ENCODE data around the gene LIN9.

DNA sequence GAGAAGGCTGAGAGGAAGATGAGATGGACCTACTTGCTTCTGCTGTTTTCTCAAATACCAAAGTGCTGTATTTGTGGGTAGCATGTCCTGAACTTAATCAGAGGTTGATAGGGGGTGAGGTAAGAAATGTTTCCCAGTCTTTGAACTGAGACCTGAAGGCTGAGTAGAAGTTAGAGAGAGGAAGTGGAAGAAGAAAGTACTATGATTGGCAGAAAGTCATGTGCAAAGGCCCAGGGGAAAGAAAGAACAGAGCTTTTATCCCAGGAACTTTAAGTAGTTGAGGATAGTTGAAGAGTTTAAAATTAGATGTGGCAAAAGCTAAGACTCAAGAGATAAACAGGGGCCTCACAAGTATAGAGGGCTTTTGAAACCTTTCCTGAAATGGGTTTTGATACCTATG is 15.5 kb upstream of the LIN9 start:
- TF ChIP-seq, protein P1, sequence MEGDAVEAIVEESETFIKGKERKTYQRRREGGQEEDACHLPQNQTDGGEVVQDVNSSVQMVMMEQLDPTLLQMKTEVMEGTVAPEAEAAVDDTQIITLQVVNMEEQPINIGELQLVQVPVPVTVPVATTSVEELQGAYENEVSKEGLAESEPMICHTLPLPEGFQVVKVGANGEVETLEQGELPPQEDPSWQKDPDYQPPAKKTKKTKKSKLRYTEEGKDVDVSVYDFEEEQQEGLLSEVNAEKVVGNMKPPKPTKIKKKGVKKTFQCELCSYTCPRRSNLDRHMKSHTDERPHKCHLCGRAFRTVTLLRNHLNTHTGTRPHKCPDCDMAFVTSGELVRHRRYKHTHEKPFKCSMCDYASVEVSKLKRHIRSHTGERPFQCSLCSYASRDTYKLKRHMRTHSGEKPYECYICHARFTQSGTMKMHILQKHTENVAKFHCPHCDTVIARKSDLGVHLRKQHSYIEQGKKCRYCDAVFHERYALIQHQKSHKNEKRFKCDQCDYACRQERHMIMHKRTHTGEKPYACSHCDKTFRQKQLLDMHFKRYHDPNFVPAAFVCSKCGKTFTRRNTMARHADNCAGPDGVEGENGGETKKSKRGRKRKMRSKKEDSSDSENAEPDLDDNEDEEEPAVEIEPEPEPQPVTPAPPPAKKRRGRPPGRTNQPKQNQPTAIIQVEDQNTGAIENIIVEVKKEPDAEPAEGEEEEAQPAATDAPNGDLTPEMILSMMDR (IDR thresholded peaks at IDR 0.05 in 8 of 11, conservative IDR thresholded peaks at IDR 0.05 in 3 of 11) = no peak
- TF ChIP-seq POLR2A (IDR thresholded peaks at IDR 0.05) (no peak), POLR2AphosphoS5 (IDR thresholded peaks at IDR 0.05) (no peak)
